HepG2 (cell line): ENCODE data around the gene ASL. TPM values are rescaled to one million over a fixed set of nuclear protein-coding genes. Genes with fewer than 3 reads are reported as not detected.

Experiments used
- ATRX ChIP-seq: sonication (generic); formaldehyde crosslinking; IDR thresholded peaks from 2 replicates; pipeline ENCODE4 v1.4.0; 2020; ENCODE audit warnings: missing genetic modification reagents, borderline replicate concordance
- ELF4 ChIP-seq: sonication (generic); formaldehyde crosslinking; IDR thresholded peaks from 2 replicates; pipeline ENCODE4 v1.5.0; 2020; ENCODE audit warnings: missing genetic modification reagents, mild to moderate bottlenecking, moderate library complexity, borderline replicate concordance
- HDAC6 ChIP-seq: fragments of 200-600 bp; sonication (generic); IDR thresholded peaks from 2 replicates; pipeline ENCODE4 v1.7.0; 2017; ENCODE audit warnings: mild to moderate bottlenecking, antibody characterized with exemption, low read length, low read depth
- HES4 ChIP-seq: sonication (generic); formaldehyde crosslinking; IDR thresholded peaks from 2 replicates; pipeline ENCODE4 v1.9.0; 2021; ENCODE audit warnings: mild to moderate bottlenecking, missing genetic modification reagents, borderline replicate concordance
- KMT2A ChIP-seq: sonication (generic); formaldehyde crosslinking; IDR thresholded peaks from 2 replicates; pipeline ENCODE4 v1.4.0; 2020; ENCODE audit warnings: missing genetic modification reagents
- MTA1 ChIP-seq: sonication (generic); formaldehyde crosslinking; IDR thresholded peaks from 2 replicates; pipeline ENCODE4 v1.4.0; 2020; ENCODE audit warnings: missing genetic modification reagents, mild to moderate bottlenecking, borderline replicate concordance
- MTF2 ChIP-seq: sonication (generic); formaldehyde crosslinking; IDR thresholded peaks from 2 replicates; pipeline ENCODE4 v1.5.0; 2020; ENCODE audit warnings: missing genetic modification reagents, borderline replicate concordance
- NAIF1 ChIP-seq: sonication (generic); formaldehyde crosslinking; IDR thresholded peaks from 2 replicates; pipeline ENCODE4 v1.5.0; 2020; ENCODE audit warnings: mild to moderate bottlenecking, missing genetic modification reagents, borderline replicate concordance
- NCOA5 ChIP-seq: sonication (generic); formaldehyde crosslinking; IDR thresholded peaks from 2 replicates; pipeline ENCODE4 v1.4.0; 2020; ENCODE audit warnings: missing genetic modification reagents
- NR2F1 ChIP-seq, 2 experiments: fragments of 450-650 bp in 1 of 2; formaldehyde crosslinking in 1 of 2; IDR thresholded peaks; 2 replicates each; pipeline versions ENCODE4 v1.5.0 to v1.6.1; 2016 to 2020; ENCODE audit warnings: mild to moderate bottlenecking in 1 of 2, missing compliant biosample characterization in 1 of 2, missing genetic modification reagents in 1 of 2, moderate library complexity in 1 of 2
- TAF15 ChIP-seq: fragments of 200-400 bp; formaldehyde crosslinking; IDR thresholded peaks from one replicate; pipeline ENCODE4 v1.6.1; 2018; ENCODE audit warnings: mild to moderate bottlenecking, low read depth, low read length; ENCODE audit not compliant: poor library complexity, severe bottlenecking
- TRIM24 ChIP-seq: sonication (generic); formaldehyde crosslinking; IDR thresholded peaks from 2 replicates; pipeline ENCODE4 v1.8.0; 2022; ENCODE audit warnings: mild to moderate bottlenecking, missing genetic modification reagents
- ZFP36L1 ChIP-seq: sonication (generic); formaldehyde crosslinking; IDR thresholded peaks from 2 replicates; pipeline ENCODE4 v1.8.0; 2022; ENCODE audit warnings: mild to moderate bottlenecking, missing genetic modification reagents, moderate library complexity
- ZNF674 ChIP-seq: sonication (generic); formaldehyde crosslinking; IDR thresholded peaks from 2 replicates; pipeline ENCODE4 v1.5.0; 2020; ENCODE audit warnings: low read depth, mild to moderate bottlenecking, missing genetic modification reagents
- ZNF878 ChIP-seq: sonication (generic); formaldehyde crosslinking; IDR thresholded peaks from 2 replicates; pipeline ENCODE4 v1.8.1; 2023; ENCODE audit warnings: mild to moderate bottlenecking, missing genetic modification reagents, moderate library complexity
- polyA plus RNA-seq, 8 experiments: library from polyadenylated mRNA; depleted of rRNA in 3 of 8; stranded (reverse) in 7 of 8; unstranded in 1 of 8; fragments of >200 nt; fragmentation: Illumina TruSeq in 4 of 8; extraction: Trizol in 4 of 8; gene quantifications; 2 replicates each; pipeline versions ENCODE4 v1.2.1 to v1.2.3, GENCODE V29; 2011 to 2016; ENCODE audit warnings: low read depth in 4 of 8, missing spikeins in 1 of 8, mixed read lengths in 1 of 8; ENCODE audit not compliant: insufficient read depth in 1 of 8
- total RNA-seq, 5 experiments: library from RNA; depleted of rRNA; stranded (reverse); fragments of >200 nt; fragmentation: Illumina TruSeq; extraction: Trizol; gene quantifications; 2 replicates each; pipeline ENCODE4 v1.2.3, GENCODE V29; 2016; ENCODE audit warnings: low read depth in 1 of 5
- TF ChIP-seq, protein P1 (sequence below): IDR thresholded peaks from 2 replicates; pipeline ENCODE4 v1.6.1; 2016; ENCODE audit warnings: mild to moderate bottlenecking
- TF ChIP-seq, protein P2 (sequence below), 2 experiments: fragments of 450-650 bp in 1 of 2; sonication (generic) in 1 of 2; formaldehyde crosslinking; IDR thresholded peaks; 2 replicates each; pipeline versions ENCODE4 v1.5.0 to v1.8.0; 2020 to 2022; ENCODE audit warnings: mild to moderate bottlenecking in 1 of 2, missing genetic modification reagents in 1 of 2
- TF ChIP-seq, protein P3 (sequence below): IDR thresholded peaks from 2 replicates; pipeline ENCODE4 v1.6.1; 2016
- TF ChIP-seq, protein P4 (sequence below): sonication (generic); formaldehyde crosslinking; IDR thresholded peaks from 2 replicates; pipeline ENCODE4 v1.5.0; 2020; ENCODE audit warnings: missing genetic modification reagents, mild to moderate bottlenecking, borderline replicate concordance
- TF ChIP-seq, protein P5 (sequence below): IDR thresholded peaks from 2 replicates; pipeline ENCODE4 v1.6.1; 2016
- TF ChIP-seq, protein P6 (sequence below): sonication (generic); formaldehyde crosslinking; IDR thresholded peaks from 2 replicates; pipeline ENCODE4 v1.4.0; 2020; ENCODE audit warnings: mild to moderate bottlenecking, low read depth, missing genetic modification reagents

Gene ASL
- total and polyA plus RNA-seq, 2 of the 13 experiments (the other 11 are each of a cell fraction or from before 2014, with no cell fraction given), result 71.4 to 96.5 TPM

DNA sequence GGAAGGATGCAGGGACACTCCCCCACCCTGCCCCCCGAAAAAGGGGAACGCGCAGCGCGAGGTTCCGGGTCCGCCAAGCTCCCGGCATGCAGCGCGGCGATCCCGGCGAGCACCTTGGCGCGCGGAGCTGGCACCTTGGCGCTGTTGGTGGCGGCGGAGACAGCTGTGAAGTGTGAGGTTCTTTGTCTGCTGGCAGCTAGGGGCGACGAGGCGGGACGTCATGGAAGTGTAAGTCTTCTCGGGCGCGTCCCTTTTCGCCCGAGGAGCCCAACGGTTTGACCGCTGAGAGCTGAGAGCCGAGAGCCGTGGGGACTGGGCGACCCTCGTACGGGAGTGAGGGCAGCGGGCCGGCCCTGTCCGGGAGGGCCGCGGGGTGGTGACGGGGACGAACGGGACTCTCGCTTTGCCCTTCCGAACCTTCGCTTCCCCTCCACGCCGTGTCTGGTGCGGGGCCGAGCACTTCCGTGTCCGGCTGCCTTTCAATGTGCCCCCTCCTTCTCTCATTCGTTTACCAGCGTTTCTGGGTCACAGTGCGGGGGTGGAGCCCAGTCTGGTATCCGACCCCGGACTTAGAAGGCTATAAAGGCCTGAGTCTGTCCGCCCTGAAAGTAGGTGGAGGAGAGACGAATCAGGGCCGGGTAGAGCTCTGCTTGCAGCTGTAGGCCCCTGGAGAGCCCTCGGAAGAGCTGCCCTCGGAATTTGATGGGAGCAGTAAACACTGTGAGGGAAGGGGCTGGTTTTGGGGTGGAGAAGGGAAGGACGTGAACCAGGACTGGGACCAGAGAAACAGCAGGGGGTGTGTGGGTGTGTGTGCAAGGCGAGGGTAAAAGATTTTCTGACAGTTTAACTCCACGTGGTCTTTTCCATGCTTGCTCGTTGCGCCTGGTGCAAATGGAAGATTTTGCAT is 39.4 kb downstream of the ASL start, which contains the start of gene CRCP (continued):
- peak; percentile 85 for TF ChIP-seq KMT2A (CRISPR knock-in tag)
- no peak for TF ChIP-seq HES4 (CRISPR knock-in tag)
- peak; percentile 58 for TF ChIP-seq TAF15
- TF ChIP-seq ZNF878 (CRISPR knock-in tag), result peak; percentile 82; the same call in 1 of the 2 replicates
- TF ChIP-seq TRIM24, result no peak
- TF ChIP-seq MTA1 (CRISPR knock-in tag), result 0 out of 2 replicates have a peak, but pooled peaks have one; percentile 81
- TF ChIP-seq, protein P1, sequence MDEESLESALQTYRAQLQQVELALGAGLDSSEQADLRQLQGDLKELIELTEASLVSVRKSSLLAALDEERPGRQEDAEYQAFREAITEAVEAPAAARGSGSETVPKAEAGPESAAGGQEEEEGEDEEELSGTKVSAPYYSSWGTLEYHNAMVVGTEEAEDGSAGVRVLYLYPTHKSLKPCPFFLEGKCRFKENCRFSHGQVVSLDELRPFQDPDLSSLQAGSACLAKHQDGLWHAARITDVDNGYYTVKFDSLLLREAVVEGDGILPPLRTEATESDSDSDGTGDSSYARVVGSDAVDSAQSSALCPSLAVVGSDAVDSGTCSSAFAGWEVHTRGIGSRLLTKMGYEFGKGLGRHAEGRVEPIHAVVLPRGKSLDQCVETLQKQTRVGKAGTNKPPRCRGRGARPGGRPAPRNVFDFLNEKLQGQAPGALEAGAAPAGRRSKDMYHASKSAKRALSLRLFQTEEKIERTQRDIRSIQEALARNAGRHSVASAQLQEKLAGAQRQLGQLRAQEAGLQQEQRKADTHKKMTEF (CRISPR knock-in tag), result peak; percentile 81
- no peak for TF ChIP-seq NAIF1
- TF ChIP-seq, protein P2, sequence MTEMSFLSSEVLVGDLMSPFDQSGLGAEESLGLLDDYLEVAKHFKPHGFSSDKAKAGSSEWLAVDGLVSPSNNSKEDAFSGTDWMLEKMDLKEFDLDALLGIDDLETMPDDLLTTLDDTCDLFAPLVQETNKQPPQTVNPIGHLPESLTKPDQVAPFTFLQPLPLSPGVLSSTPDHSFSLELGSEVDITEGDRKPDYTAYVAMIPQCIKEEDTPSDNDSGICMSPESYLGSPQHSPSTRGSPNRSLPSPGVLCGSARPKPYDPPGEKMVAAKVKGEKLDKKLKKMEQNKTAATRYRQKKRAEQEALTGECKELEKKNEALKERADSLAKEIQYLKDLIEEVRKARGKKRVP (CRISPR knock-in tag; IDR thresholded peaks at IDR 0.05), result 0 out of 4 replicates have a peak, but pooled peaks of 1 of the 2 experiments have one; percentile 10
- TF ChIP-seq, protein P3, sequence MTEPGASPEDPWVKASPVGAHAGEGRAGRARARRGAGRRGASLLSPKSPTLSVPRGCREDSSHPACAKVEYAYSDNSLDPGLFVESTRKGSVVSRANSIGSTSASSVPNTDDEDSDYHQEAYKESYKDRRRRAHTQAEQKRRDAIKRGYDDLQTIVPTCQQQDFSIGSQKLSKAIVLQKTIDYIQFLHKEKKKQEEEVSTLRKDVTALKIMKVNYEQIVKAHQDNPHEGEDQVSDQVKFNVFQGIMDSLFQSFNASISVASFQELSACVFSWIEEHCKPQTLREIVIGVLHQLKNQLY, result no peak
- no peak for TF ChIP-seq ATRX (CRISPR knock-in tag)
- no peak for TF ChIP-seq MTF2
- TF ChIP-seq ELF4, result peak; percentile 86; the same call in 1 of the 2 replicates
- TF ChIP-seq, protein P4, sequence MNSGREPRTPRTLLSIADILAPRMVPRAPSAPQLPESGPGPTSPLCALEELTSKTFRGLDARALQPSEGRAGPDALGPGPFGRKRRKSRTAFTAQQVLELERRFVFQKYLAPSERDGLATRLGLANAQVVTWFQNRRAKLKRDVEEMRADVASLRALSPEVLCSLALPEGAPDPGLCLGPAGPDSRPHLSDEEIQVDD, result peak; percentile 78; the same call in 1 of the 2 replicates
- no peak for TF ChIP-seq ZFP36L1
- no peak for TF ChIP-seq ZNF674 (CRISPR knock-in tag)
- TF ChIP-seq, protein P5, sequence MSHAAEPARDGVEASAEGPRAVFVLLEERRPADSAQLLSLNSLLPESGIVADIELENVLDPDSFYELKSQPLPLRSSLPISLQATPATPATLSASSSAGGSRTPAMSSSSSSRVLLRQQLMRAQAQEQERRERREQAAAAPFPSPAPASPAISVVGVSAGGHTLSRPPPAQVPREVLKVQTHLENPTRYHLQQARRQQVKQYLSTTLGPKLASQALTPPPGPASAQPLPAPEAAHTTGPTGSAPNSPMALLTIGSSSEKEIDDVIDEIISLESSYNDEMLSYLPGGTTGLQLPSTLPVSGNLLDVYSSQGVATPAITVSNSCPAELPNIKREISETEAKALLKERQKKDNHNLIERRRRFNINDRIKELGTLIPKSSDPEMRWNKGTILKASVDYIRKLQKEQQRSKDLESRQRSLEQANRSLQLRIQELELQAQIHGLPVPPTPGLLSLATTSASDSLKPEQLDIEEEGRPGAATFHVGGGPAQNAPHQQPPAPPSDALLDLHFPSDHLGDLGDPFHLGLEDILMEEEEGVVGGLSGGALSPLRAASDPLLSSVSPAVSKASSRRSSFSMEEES (CRISPR knock-in tag), result peak; percentile 39; the same call in 1 of the 2 replicates
- TF ChIP-seq NCOA5 (CRISPR knock-in tag), result no peak
- TF ChIP-seq NR2F1 (CRISPR knock-in tag; IDR thresholded peaks at IDR 0.05), result no peak
- TF ChIP-seq HDAC6, result no peak
- TF ChIP-seq, protein P6, sequence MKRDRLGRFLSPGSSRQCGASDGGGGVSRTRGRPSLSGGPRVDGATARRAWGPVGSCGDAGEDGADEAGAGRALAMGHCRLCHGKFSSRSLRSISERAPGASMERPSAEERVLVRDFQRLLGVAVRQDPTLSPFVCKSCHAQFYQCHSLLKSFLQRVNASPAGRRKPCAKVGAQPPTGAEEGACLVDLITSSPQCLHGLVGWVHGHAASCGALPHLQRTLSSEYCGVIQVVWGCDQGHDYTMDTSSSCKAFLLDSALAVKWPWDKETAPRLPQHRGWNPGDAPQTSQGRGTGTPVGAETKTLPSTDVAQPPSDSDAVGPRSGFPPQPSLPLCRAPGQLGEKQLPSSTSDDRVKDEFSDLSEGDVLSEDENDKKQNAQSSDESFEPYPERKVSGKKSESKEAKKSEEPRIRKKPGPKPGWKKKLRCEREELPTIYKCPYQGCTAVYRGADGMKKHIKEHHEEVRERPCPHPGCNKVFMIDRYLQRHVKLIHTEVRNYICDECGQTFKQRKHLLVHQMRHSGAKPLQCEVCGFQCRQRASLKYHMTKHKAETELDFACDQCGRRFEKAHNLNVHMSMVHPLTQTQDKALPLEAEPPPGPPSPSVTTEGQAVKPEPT (CRISPR knock-in tag), result peak; percentile 86; the same call in 1 of the 2 replicates
